ENCODE results near the gene MS4A5.
"Not testable (repeated sequence)": the region's sequence is repeated elsewhere in the genome, so short reads cannot be mapped to it uniquely, and the experiment has no call there.

Gene MS4A5

DNA sequence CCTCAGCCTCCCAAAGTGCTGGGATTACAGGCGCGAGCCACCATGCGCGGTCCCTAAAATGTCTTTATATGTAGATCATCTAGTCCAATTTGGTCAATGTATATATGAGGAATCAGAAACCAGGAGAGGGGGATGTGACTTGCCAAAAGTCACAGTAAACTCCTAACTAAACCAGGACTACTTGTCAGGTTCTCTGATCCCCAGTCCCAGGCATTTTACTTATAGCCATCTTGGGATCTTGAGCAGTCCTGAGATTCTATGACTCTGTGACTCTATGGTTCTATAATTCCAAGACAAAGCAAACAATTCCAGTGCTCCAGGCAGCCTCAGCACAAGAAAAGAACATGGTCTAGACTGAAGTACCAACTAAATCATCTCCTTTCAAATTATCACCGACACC lies at the start of gene MS4A5:
Gene MS4A5, plus strand, starts transcription at position 301 of the 400 bp plus-strand sequence. CDS start 103 bp downstream, outside the sequence.
- no peak for DNase-seq

DNA sequence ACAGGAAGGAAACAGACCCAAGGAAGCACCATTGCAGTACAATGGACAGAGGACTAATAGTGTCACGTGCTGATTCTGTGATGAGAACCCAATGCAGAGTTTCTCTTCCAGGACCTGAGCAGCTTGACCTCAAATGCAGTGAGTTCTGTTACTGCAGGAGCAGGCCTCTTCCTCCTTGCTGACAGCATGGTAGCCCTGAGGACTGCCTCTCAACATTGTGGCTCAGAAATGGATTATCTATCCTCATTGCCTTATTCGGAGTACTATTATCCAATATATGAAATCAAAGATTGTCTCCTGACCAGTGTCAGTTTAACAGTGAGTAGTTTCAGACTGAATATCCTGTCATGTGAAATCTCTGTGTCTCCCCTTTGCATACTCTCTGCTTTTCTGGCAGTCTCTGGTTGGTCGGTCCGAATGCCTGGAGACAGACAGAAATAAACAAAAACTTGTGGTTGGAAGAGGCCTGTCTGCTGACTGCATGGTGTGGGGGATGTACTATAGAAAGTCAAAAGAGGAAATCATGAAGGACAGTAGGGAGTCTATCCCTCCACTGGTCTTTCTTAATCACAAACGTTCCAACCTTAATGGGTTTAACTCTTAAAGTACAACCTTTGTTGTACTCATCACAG lies 40.0 kb upstream of the MS4A5 start:
- DNase-seq, result no peak

GRCh38 chr11:60390419-60390818 lies 39.0 kb upstream of the MS4A5 start:
- no peak for DNase-seq

- DNase-seq, result no peak
These were observed 37.0 kb upstream of the MS4A5 start for GRCh38 chr11:60392361-60392760.

- DNase-seq, result no peak
These were observed 36.4 kb upstream of the MS4A5 start for GRCh38 chr11:60393016-60393415.

- no peak for DNase-seq
These were observed 34.5 kb upstream of the MS4A5 start for GRCh38 chr11:60394666-60395380.

GRCh38 chr11:60396382-60396781 lies 33.0 kb upstream of the MS4A5 start, which contains the start of gene MS4A14:
Gene MS4A14 (plus strand): TSS chr11:60396459. CDS start chr11:60396579, 120 bp downstream.
- no peak for DNase-seq

- DNase-seq, result no peak
These were observed 32.6 kb upstream of the MS4A5 start for GRCh38 chr11:60396799-60397198.

- DNase-seq, result no peak
These were observed 9.4 kb upstream of the MS4A5 start for GRCh38 chr11:60420015-60420414.

GRCh38 chr11:60422609-60423008 lies 6.8 kb upstream of the MS4A5 start:
- no peak for DNase-seq

GRCh38 chr11:60428517-60428916 lies 855 bp upstream of the MS4A5 start:
- DNase-seq, result peak; percentile 5

DNA sequence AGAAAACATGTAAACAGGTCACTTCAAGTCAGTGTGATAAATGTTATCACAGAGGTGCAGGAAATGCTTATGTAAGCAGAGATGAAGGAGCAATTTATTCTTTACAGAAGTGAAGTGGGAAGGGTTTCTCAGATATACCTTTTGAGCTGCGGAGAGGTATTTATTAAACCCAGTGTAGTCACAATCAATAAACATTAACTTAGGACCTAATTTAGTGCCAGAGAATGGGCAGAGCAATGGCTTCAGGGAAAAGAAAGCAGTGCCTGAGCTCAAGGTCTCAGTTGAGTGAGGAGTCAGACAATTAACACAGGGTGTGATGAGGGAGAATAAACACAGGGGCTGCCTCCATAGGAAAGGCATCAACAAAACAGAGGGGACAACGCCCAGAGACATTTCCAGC lies 1.9 kb downstream of the MS4A5 start:
- no peak for DNase-seq

GRCh38 chr11:60433401-60433800 lies 4.0 kb downstream of the MS4A5 start:
- DNase-seq, result no peak

GRCh38 chr11:60447070-60447469 lies 17.7 kb downstream of the MS4A5 start:
- DNase-seq, result no peak

GRCh38 chr11:60447846-60448245 lies 18.5 kb downstream of the MS4A5 start:
- no peak for DNase-seq

- not testable (repeated sequence) for DNase-seq
These were observed 21.8 kb downstream of the MS4A5 start for GRCh38 chr11:60451185-60451584.

GRCh38 chr11:60454212-60454611 lies 24.8 kb downstream of the MS4A5 start:
- DNase-seq, result no peak

DNA sequence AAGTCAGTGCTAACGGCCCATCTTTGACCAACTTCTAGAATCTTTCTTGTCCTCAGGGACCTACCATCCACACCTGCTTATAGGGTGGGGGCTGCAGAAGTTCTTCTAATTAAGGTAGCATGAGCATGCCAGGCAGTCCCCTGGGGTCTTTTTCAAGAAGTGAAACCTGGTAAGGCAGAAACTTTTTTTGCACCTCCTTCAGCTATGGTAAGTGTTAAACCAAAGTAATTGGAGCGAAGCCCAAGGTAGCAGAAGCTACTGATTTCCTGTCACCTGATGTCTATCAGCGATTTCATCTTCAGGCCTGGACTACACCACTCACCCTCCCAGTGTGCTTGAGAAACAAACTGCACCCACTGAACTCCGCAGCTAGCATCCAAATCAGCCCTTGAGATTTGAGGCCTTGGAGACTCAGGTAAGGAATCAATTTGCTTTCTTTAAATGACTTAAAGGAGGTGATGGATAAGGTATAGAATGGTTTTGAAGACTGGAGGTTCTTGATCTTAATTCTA lies 26.2 kb downstream of the MS4A5 start, which contains the start of gene MS4A1:
Gene MS4A1, plus strand, starts transcription at position 317 of the 512 bp plus-strand sequence. CDS start 6,528 bp downstream, outside the sequence.
- DNase-seq, result no peak

GRCh38 chr11:60457576-60457975 lies 28.2 kb downstream of the MS4A5 start:
- DNase-seq, result no peak

GRCh38 chr11:60459345-60459744 lies 30.0 kb downstream of the MS4A5 start:
- DNase-seq, result no peak

DNA sequence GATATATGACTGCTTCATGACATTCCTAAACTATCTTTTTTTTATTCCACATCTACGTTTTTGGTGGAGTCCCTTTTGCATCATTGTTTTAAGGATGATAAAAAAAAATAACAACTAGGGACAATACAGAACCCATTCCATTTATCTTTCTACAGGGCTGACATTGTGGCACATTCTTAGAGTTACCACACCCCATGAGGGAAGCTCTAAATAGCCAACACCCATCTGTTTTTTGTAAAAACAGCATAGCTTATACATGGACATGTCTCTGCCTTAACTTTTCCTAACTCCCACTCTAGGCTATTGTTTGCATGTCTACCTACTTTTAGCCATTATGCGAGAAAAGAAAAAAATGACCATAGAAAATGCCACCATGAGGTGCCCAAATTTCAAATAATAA lies 39.5 kb downstream of the MS4A5 start:
- no peak for DNase-seq

DNA sequence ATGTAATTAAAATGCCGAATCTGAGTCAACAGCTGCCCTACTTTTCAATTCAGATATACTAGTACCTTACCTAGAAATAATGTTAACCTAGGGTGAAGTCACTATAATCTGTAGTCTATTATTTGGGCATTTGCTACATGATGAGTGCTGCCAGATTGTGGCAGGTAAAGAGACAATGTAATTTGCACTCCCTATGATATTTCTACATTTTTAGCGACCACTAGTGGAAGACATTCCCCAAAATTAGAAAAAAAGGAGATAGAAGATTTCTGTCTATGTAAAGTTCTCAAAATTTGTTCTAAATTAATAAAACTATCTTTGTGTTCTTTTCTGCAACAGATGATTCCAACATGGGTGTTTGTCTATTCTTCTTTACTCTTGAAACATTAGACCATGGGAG lies 40.4 kb downstream of the MS4A5 start:
- DNase-seq, result no peak

DNA sequence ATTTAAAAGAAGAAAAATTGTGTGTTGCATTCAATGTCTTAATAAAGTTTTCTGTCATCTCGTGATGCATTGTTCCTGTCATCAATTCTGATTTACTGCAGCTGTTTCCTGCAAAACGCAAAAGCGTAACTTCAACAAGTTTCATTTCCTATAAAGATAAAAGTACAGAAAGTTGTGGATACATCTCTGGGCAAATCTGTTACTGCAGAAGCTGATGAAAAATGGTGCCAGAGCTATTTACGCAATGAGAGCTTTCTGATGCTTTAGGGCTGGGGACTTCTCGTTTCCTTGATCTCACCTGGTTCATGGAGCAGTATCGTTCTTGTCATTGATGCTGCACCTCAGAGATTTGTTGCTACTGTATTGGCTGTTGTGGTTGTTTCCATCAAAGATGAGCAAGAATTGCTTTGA lies 47.7 kb downstream of the MS4A5 start:
- no peak for DNase-seq

- DNase-seq, result no peak
These were observed 53.0 kb downstream of the MS4A5 start for GRCh38 chr11:60482361-60482760.

Data from NCI-H1105 treated with DMSO at 0.1 percent for 48 hours (cell line).